Transverse colon (tissue), 4 donors: ENCODE measurements around the gene CST9.

Source experiments
- EP300 ChIP-seq: sonication (generic); formaldehyde crosslinking; IDR thresholded peaks from one replicate; pipeline ENCODE4 v1.6.1; 2017; ENCODE audit warnings: antibody characterized with exemption, low read depth
- POLR2A ChIP-seq: fragments of 450-650 bp; IDR thresholded peaks from one replicate; pipeline ENCODE4 v1.6.1; 2016; ENCODE audit warnings: antibody characterized with exemption, mild to moderate bottlenecking, moderate library complexity
- POLR2AphosphoS5 ChIP-seq, 3 donors: sonication (generic); formaldehyde crosslinking; IDR thresholded peaks; one replicate each; pipeline ENCODE4 v1.6.1; 2016; ENCODE audit warnings: antibody characterized with exemption in 3 of 3
- TF ChIP-seq, protein P1 (sequence below), 5 experiments: fragments of 200-600 bp in 3 of 5; fragments of 450-650 bp in 2 of 5; sonication (generic) in 3 of 5; IDR thresholded peaks; 1 replicate in 2 of 5; 2 replicates in 3 of 5; pipeline ENCODE4 v1.5.1; 2016 to 2017; ENCODE audit warnings: antibody characterized with exemption in 5 of 5, inconsistent platforms in 3 of 5, mild to moderate bottlenecking in 2 of 5, moderate library complexity in 1 of 5

DNA sequence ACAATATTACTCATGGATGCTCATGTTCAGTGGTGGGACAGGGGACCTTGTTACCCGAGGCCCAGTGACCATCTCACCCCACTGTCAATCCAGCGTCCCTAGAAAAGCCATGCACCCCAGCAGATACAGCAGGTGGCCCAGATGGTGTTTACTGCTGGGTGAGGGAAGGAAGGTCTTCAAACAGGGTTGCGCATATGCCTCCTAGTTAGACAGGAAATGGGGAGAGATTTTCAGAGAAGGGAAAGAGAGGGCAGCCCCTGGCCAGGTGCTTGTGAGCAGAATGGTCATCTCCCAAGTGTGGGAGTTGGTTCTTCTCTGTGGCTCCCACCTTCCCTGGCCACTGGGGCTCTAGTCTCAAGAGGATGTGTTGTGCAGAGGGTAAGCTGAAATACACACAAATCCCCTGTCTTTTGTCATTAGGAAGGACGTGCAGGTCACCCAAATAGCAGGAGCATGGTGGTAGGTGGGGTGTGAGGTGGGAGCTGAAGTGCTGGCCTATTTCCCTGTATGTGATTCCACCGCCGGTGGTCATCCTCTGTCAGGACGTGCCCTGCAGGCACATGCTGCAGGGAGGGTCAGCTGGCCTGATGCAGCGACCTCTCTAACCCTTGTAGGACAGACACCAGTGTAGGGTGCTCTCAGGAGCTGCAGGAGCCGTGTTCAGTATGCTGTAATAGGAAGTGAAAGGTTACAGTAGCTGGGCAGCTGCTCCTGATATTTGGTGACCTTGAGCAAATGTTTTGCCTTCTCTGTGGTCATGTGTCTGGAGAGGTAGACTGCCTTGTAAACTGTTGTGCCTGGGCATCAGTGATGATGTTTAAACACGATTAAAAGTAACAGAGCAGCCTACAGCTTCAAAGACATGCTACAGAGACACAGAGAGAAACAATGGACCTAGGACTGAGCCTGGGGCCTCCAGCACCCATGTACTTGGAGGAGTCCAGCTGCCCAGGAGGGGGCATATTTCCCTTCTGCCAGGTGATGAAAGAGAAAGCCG lies 35.3 kb upstream of the CST9 start:
- no peak for TF ChIP-seq POLR2AphosphoS5 (IDR thresholded peaks at IDR 0.05)
- TF ChIP-seq, protein P1, sequence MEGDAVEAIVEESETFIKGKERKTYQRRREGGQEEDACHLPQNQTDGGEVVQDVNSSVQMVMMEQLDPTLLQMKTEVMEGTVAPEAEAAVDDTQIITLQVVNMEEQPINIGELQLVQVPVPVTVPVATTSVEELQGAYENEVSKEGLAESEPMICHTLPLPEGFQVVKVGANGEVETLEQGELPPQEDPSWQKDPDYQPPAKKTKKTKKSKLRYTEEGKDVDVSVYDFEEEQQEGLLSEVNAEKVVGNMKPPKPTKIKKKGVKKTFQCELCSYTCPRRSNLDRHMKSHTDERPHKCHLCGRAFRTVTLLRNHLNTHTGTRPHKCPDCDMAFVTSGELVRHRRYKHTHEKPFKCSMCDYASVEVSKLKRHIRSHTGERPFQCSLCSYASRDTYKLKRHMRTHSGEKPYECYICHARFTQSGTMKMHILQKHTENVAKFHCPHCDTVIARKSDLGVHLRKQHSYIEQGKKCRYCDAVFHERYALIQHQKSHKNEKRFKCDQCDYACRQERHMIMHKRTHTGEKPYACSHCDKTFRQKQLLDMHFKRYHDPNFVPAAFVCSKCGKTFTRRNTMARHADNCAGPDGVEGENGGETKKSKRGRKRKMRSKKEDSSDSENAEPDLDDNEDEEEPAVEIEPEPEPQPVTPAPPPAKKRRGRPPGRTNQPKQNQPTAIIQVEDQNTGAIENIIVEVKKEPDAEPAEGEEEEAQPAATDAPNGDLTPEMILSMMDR (IDR thresholded peaks at IDR 0.05): no peak
- TF ChIP-seq POLR2A: no peak
- TF ChIP-seq EP300: no peak
